TTC549 (cell line): ENCODE data around the gene ANXA2.
"Not testable (repeated sequence)": the region's sequence is repeated elsewhere in the genome, so short reads cannot be mapped to it uniquely, and the experiment has no call there.

Experiments used
- FAIRE-seq: peaks from 2 replicates; lab custom pipeline; 2012; peaks lifted over from hg19 to GRCh38; lab: Jason Lieb, UNC

The ANXA2 gene

DNA sequence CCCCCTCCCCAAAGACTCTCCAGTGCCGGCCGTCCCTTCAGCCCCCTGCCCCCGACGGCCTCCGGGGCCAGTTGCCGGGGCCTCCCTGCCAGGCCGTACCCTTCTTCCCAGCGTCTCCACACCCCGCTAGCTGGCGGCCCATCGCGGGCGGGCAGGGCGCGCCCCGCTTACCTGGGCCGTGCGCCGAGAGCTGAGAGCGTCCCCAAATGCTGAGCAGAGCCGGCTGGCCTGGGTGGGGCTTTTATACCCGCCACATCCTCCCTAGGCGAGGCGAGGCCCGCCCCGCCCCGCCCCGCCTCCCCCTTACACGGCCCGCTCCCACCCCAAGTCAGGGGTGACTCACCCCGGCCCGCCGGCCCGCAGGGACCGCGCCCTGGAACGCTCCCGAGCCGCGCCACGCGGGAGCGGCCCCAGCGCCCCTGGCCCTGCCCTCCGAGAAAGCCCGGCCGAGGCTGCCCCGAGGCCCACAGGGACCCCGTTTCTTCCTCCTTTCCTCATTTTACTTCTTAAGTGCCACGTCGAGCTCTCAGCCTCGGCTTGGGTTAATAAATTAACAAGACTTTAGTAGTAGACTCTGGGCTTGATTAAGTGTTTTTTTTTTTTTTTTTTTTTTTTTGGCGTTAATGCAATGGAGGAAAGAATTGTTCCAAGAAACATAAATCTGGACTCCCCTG, at the start of gene ANXA2:
ANXA2 (minus strand) TSS at position 215 of the 674 bp plus-strand sequence. CDS start 11,911 bp downstream, outside the sequence.
- no peak for FAIRE-seq

DNA sequence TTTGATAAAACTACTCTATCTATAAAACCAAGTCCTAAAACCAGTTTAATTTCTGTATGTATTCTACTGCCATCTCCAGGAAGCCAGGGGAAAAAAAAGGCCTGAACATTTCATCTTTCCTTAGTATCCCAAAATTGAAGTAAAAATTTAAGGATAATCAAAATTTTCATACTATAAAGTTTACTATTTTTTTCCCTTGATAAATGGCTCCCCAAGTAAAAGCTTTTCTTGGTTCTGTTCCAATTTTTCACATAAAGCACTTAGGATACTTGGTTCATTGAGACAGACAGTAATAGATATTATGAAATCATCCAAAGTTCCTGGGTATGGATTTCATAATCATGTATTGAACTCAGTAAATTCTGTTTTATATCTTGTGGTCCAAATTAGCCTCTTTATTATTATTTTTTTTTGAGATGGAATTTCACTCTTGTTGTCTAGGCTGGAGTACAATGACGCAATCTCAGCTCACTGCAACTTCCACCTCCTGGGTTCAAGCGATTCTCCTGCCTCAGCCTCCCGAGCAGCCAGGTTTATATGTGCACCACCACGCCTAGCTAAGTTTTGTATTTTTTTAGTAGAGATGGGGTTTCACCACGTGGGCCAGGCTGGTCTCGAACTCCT, 46.6 kb upstream of the ANXA2 start:
- peak; percentile 88 for FAIRE-seq

DNA sequence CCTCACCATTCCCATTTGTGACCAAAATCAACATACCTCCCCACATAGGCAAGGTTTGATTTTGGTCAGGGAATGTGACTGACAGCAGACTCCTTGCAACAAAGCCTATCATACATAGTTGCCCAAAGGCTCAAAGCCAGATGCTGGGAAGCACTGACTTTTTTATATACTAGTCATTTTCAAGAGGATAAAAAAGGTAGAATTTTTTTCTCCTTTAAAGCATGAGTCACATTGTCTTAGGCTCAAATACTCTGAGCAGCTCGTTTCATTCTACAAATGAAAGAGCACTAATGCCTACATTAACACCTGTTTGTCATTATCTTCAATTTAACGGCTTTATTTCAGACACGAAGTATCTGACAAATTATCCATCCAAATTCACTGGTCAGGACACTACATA, 45.0 kb upstream of the ANXA2 start:
- FAIRE-seq: no peak

DNA sequence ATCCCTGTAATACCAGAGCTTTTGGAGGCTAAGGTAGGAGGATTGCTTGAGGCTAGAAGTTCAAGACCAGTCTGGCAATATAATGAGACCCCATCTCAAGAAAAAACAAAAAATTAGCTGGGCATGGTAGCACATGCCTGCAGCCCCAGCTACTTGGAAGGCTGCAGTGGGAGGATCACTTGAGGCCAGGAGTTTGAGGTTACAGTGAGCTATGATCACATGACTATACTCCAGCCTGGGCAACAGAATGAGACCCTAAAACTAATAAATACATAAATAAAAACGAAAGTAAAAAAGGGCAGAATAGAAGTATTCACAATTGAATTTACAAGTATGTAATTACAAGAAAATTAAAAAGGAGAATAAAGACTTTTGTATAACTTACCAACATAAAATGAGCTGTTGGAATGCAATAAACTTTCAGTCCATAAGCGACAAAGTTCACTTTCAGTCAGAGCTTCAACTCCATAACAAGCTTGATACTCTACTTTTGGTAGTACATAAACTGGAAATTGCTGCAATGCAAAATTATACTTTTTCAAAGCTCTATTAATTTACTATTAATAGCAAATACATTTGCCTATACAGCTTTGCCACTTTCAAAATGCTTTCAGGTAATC, 44.4 kb upstream of the ANXA2 start:
- no peak for FAIRE-seq

DNA sequence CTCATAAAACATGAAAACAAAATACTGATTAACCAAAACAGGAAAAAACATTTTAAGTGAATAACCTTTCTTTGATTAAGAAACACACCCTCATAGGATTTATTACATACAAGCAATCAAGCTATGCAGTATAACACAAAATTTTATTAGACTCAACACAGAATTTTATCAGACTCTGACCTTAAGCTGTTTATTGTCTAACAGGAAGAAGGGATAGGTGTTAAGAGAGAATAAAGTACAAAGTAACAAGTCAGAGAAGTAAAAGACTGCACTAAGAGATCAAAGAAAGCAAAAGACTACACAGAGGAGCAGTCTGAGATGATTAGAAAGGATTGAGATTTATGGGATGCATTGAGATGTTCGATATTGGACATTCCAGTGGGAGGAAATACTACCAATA, 43.5 kb upstream of the ANXA2 start:
- FAIRE-seq: no peak

DNA sequence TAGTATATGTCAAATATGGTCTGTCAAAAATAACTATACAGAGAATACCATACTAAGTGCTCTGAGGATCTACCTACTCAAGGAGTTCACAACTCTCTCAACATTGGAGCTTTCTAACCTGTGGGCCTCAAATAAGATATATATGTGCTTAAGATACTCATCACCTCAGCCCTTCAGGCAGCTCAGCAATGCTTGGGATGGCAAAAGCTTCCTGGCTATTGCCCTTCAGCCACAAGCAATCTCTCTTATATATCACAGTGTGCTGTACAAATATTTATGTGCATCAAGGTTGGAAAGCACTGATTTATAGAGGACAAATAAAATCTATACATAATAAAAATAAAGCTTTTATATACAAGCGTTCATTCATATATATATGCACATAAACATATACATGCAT, 40.9 kb upstream of the ANXA2 start:
- no peak for FAIRE-seq

DNA sequence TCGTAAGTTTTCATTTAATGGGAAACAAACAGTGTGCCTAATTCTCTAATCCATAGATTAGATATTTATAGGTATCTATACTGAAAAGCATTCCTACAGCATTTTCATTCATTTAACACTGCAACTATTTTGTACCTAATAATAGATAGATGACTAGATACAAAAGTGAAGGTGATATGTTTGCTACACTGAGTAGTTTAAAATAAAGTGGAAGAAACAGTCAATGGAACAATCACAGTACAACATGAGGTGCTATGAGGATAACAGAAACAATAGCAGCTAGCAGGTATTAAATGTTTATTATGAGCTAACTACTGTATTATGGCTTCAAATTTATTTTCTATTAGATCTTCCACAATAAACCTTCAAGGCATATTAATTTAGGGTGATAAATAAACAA, 31.1 kb upstream of the ANXA2 start:
- no peak for FAIRE-seq

DNA sequence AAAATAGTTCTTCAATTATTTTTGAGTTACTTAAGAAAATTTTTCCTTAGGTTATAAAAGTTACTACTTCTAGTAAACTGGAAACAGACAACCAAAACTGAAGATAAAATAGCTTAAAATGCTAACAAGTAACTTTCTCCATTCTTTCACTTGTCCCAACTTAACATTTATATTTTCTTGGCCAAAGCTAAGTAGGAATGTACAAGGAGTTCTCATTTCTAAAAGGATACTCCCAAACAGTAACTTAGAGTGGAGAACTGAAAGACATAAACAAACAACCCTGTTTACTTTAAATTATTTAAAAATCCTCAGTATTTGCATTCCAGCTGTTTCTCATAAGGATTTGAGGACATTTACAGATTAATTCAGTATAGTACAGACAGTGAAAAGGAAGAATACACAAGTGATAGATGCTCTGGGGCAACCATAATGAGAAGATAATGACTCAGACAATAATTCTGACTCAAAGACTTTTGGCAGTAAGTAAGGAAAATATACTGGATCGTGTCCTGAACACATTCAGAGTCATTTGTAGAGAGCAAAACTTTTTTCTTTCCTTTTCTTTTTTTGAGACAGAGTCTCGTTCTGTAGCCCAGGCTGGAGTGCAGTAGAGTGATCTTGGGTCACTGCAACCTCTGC, 29.2 kb upstream of the ANXA2 start:
- no peak for FAIRE-seq

DNA sequence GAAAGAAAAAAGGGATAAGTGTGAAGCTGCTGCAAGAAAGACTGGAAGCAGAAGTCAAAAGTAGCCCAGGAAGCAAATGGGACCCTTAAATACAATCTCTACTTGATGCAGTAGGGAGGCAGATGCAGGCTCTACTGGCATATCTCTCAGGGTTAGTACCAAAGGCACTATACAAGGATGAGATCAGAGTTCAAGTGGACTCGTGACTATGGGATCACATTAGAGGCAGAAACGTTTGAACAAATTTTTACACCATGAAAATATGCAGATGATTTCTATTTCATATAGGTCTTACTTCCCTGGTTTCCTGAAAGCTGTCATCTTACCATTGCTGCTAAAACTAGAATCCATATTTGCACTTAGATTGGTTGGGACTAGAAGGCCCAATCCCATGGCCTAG, 27.7 kb upstream of the ANXA2 start:
- no peak for FAIRE-seq

DNA sequence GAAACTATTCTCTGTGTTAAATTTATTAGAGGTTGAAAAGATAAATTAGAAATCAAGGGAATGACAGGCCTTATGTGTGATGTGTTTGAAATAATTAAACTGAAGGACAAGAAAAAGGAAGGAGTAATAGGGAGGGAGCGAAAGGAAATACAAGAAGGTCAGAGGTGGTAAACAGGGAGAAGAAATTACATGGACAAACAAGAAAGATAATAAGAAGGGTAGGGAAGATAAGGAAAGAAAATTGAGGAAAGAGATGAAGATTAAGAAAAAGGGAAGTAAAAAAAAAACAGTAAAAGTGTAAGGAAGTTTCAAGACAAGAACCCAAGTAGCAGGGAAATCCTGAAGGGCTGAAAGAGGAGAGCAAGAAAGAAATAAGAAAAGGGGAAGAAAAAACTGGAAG, 26.2 kb upstream of the ANXA2 start:
- FAIRE-seq: no peak

DNA sequence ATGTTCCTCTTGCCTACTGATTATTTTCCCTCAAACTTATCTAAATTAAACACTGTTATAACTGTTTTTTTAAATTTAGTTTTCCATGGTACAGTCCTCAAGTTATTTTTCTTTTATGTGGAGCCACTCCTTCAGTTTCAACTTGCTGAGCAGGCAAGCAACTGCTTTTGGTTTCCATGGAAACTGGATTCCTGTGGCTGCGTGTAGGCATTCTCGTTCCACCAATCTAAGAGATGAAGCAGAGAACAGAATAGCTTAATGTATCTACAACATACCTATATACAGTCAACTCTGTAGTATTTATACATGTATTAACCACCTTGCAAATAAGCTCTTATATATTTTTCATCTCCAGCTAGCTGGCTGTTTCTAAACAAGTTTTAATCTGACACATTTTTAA, 25.8 kb upstream of the ANXA2 start:
- peak; percentile 41 for FAIRE-seq

DNA sequence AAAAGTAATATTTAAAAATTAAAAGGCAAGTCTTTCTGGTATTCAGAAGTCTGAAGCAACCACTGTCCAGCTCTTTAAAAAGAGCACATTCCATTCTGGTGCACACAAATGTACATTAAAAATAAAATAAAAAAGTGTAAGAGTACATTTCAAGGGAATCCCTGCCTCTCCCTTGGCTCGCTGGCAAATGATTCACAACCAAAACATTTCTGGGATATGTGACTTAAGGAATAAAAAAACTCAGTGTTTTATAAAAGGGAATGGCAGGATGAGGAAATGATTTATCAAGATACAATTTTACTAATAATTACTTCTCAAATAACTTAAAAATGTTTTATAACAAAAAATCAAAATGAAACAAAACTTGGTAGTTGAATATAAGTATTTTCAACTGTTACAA, 23.8 kb upstream of the ANXA2 start:
- FAIRE-seq: no peak

DNA sequence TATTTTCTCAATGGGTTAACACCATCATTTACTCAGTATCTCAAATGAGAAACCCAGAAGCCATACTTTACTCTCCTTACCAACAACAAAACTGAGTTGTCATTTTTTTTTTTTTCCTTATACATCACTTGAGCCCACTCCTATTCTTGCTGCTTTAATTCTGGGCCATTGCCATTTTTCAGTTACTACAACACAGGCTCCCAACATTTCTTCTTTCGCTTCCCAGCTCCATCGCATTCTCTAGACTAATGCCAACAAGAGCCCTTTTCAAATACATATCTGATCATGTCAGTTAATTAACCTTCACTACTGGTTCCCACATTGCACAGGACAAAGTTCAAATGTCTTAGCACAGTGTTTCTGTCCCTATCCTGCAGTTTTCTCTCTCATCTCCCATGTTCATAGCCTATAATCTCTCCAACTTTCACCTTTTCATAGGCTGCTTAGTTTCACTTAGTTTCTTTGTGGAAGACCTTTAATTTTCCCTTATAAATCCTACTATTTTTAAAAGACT, 22.5 kb upstream of the ANXA2 start:
- FAIRE-seq: no peak

DNA sequence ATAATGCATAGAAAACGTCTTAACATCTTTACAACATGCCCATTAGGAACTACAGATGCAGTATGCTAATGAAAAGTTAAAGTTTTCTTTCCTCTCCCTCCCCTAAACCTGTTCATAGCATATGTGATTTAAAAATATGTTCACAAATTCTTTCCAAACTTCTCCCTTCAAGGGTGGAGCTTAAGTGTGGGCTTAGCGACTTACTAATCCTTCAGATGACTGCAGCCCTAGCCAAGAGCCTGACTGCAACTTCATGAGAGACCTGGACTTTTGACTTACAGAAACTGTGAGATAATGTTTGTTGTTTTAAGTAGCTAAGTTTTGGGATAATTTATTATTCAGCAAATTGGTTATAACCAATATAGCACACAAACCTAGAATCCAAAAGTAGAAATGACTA, 22.0 kb upstream of the ANXA2 start:
- no peak for FAIRE-seq

DNA sequence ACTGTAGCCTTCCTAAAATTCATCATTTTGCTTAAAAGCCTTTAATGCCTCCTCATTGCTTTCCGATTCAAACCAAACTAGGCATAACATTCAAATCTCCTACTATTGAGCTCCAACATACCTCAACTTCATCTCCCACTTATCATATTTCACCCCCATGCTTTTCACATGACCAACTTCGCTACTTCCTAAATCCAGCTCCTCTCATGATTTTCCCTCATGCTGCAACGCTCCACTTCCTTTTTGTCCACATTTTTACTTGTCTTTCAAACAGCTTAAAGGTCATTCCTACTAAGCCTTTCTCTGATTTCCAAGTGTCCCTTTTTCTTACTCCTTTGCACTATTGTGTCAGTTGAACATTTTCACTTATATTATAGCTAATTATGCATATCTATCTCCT, 20.3 kb upstream of the ANXA2 start:
- no peak for FAIRE-seq

DNA sequence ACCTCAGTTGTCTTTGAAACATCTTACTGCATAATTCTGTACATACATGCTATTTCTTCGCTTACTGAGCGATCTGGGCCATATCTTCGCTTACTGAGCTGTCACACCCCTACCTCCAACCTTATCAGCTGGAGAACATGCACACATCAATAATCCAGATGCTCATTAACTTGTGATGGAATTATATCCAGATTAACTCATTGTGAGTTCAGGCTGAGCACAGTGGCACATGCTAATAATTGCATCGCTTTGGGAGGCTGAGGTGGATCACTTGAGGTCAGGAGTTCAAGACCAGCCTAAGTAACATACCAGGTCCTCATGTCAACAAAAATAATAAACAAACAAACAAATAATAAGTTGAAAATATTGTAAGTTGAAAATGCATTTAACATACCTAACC, 19.3 kb upstream of the ANXA2 start:
- FAIRE-seq: no peak

DNA sequence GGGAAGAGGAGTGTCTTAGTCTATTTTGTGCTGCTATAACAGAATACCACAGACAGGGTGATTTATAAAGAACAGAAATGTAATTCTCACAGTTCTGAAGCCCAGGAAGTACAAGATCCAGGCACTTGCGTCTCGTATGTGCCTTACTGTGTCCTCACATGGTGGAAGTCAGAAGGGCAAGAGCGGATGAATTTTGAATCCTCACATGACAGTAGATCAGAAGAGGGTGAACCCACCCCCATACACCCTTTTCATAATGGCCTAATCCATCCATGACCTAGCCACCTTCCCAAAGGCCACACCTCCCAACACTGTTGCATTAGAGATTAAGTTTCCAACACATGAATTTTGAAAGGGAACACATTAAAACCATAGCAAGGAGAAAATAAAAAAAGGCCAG, 18.7 kb upstream of the ANXA2 start:
- no peak for FAIRE-seq

DNA sequence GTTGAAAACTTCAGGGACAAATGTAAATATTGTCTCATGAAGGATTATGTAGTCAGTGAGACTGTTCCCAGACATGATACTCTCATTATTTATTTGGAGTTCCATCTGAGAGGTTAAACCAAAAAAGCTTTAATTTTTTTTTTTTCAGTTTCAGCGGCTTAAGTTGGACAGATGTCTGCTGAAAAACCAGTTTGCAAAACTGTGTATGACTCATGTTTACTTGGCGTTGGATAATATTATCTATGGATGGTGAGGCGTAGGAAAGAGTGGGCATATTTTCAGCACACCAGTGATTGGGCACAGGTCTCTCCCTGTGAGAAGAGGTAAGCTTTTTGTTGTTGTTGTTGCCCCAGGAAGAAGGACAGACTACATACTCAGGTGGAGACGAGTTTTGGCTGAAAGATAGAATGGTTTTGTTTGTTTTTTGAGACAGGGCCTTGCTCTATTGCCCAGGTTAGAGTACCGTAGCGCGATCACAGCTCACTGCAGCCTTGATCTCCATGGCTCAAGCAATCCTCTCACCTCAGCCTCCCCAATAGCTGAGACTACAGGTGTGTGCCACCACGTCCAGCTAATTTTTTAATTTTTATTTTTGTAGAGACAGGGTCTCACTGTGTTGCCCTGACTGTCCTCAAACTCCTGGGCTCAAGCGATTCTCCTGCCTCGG, 16.4 kb upstream of the ANXA2 start:
- FAIRE-seq: no peak

DNA sequence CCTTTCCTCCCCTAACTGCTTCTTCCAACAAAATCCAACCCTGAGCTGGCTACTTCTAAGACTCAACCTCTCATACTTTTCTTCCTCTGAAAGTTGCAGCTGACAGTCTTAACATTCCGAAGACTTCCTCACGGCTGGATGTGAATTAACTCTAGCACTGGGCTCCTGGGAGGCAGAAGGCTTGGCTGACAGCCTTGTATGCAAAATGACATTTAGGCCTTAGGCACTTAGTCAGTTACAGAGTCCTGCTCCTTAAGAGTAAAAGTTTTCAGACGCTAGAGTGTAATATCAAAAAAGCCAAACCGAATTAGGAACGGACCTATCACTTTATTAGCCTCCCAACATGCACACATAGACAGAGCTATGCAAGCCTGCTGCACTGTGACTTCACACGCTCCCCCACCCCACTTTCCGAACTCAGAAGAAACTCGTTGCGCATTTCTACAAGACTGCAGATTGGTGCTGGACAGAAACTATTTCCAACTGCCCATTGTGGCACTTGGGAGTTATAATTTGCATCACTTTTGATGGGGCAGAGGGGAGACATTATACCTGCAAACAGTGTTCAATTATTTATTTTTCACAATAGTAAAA, 15.5 kb upstream of the ANXA2 start:
- FAIRE-seq: no peak

DNA sequence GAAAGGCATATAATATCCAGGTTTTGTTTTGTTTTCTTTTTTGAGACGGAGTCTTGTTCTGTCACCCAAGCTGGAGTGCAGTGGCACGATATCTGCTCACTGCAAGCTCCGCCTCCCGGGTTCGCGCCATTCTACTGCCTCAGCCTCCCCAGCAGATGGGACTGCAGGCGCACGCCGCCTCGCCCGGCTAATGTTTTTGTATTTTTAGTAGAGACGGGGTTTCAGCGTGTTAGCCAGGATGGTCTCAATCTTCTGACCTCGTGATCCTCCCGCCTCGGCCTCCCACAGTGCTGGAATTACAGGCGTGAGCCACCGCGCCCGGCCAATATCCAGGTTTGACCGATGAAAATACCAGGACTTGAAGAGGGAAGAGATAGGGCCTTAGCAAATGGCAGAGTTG, 15.0 kb upstream of the ANXA2 start:
- FAIRE-seq: not testable (repeated sequence)

DNA sequence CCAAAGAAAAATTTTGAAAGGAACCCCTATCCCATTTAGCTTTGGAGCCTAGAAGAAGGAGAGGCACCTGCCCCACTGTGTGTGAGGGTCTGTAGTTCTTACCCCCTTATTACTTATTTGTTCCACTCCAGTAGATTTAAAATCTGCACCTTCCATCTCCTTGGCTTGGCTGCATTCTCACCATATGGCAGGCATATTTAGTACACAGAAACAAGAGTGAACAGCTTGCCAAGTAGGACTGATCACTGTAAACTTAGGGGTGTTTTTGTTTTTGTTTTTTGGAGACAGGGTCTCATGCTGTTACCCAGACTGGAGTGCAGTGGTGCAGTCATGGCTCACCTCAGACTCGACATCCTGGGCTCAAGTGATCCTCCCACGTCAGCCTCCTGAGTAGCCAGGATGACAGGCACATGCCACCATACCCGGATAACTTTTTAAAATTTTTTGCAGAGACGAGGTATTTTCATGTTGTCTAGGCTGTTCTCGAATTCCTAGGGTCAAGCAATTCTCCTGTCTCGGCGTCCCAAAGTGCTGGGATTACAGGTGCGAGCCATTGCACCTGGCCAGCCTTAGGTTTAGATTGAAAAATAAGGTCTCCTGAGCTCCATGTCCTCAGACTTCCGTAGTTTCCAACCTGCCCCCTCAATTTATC, 14.1 kb upstream of the ANXA2 start:
- FAIRE-seq: no peak

DNA sequence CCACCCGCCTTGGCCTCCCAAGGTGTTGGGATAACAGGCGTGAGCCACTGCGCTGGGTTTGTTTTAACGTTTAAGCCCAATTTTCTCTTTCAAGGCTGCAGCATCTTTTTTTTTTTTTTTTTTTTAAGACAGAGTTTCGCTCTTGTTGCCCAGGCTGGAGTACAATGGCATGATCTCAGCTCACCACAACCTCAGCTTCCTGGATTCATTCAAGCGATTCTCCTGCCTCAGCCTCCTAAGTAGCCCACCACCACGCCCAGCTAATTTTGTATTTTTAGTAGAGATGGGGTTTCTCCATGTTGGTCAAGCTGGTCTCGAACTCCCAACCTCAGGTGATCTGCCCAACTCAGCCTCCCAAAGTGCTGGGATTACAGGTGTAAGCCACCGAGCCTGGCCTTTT, 12.6 kb upstream of the ANXA2 start:
- not testable (repeated sequence) for FAIRE-seq
